Activated CD4-positive, CD25-positive, alpha-beta regulatory T cell treated with anti-CD3 and anti-CD28 coated beads, Interleukin-2, amount 50 U/mL, for 24 hours (primary cell): Measurements from ENCODE around the gene TFPI.
"Not testable (repeated sequence)": the region's sequence is repeated elsewhere in the genome, so short reads cannot be mapped to it uniquely, and the experiment has no call there.

ENCODE experiments used
- ATAC-seq, 2 donors: fragments of 150-1000 bp; cut with Tn5 transposase; one replicate each; pipeline ENCODE4 v1.10.0; 2021; ENCODE audit warnings: mild to moderate bottlenecking in 1 of 2, moderate library complexity in 1 of 2

Gene TFPI

DNA sequence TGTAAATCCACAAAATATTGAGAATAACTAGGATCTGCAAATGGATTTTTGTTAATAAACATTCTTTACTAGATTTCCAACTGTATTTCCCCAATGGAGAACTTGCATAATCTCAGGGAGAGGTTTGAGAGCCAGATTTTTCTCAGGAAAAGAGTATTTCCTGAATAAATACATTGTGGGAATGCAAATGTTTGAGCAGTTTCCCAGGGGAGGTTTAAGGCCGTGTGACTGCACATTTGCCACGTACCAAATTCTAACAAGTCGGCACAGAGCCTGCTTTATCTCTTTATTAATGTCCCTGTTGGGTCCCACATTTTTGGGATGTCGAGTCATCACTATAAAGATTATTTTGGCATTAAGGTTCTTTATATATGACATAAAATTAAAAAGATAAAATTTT, 27.0 kb downstream of the TFPI start:
- no peak for ATAC-seq

DNA sequence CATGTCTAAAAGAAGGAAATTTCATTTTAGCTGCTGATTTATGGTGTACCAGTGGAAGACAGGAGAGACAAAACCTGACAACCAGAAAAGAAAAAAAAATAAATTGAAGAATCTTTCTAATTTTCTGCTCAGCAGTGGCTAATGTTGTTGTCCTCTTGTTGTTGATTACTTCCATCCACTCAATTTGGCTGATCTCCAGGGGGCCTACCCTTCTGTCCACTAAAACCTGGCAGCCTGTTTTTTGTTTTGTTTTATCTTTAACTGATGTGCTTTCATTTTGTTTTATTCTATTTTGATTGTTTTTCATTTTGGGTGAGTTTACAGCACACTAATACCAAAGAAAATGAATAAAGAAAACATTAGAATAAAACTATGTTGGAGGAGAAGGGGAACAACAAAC, 27.4 kb downstream of the TFPI start:
- no peak for ATAC-seq

DNA sequence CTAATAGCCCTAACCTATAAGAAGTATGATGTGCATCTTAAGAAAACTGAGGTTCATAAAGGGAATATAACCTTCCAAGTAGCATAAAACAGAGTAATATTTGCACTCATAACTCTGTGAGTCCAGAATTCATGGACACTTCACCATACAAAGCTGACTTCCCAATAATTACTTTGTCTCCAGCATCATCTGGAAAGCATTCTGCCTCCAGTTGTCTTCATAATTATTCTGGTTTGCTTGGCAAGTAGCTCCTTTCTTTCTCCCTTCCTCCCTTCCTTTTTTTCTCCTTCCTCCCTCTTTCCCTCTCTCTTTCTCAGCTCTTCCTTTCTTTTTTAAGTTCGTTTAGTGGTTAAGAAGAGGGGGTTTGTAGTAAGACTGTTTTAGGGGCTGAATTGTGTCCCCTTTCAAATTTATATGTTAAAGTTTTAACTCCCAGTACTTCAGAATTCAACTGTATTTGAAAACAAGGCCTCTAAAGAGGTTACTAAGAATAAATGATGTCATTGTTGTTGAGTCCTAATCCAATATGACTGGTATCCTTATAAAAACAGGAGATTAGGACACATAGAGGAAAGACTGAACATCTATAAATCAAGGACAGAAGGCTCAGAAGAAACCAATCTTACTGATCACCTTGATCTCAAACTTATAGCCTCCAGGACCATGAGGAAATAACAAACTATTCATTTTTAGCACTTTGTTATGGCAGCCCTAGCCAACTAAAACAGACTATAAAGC, 28.9 kb downstream of the TFPI start:
- ATAC-seq = no peak

DNA sequence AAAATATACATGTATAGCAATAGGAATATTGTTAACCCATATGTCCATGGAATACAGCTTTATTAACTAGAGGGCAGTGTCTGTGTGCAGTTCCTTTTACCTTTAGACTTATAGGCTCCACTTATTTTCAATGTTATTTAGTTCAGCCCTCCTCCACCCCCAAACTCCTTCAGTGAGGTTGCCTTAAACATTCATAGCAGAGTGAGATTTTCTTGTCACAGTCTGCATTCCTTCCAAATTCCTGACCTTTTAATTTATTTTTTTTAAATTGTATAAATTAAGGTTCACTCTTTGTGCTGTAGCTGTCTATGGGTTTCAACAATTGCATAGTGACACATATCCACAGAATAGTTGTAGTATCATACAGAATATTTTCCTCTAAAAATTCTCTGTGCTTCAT, 30.9 kb downstream of the TFPI start:
- no peak for ATAC-seq

DNA sequence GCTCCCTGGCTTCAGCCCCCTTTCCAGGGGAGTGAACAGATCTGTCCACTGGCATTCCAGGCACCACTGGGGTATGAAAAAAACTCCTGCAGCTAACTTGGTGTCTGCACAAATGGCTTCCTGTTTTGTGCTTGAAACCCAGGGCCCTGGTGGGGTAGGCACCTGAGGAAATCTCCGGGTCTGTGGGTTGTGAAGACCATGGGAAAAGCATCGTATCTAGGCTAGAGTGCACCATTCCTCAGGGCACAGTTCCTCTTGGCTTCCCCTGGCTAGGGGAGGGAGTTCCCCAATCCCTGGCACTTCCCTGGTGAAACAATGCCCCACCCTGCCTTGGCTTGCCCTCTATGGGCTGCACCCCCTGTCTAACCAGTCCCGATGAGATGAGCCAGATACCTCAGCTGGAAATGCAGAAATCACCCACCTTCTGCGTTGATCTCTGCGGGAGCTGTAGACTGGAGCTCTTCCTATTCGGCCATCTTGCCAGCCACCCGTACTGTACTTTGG, 34.1 kb downstream of the TFPI start:
- no peak for ATAC-seq

DNA sequence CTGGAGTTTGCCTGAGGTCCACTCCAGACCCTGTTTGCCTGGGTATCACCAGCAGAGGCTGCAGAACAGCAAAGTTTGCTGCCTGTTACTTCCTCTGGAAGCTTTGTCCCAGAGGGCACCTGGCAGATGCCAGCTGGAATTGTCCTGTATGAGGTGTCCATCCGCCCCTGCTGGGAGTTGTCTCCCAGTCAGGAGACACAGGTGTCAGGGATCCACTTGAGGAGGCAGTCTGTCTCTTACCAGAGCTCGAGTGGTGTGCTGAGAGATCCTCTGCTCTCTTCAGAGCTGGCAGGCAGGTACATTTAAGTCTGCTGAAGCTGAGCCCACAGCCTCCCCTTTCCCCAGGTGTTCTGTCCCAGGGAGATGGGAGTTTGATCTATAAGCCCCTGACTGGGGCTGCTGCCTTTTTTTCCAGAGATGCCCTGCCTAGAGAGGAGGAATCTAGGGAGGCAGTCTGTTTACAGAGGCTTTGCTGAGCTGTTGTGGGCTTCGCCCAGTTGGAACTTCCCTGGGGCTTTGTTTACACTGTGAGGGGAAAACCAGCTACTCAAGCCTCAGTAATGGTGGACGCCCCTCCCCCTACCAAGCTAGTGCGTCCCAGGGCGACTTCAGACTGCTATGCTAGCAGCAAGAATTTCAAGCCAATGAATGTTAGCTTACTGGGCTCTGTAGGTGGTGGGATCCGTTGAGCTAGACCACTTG, 34.7 kb downstream of the TFPI start:
- ATAC-seq = no peak

DNA sequence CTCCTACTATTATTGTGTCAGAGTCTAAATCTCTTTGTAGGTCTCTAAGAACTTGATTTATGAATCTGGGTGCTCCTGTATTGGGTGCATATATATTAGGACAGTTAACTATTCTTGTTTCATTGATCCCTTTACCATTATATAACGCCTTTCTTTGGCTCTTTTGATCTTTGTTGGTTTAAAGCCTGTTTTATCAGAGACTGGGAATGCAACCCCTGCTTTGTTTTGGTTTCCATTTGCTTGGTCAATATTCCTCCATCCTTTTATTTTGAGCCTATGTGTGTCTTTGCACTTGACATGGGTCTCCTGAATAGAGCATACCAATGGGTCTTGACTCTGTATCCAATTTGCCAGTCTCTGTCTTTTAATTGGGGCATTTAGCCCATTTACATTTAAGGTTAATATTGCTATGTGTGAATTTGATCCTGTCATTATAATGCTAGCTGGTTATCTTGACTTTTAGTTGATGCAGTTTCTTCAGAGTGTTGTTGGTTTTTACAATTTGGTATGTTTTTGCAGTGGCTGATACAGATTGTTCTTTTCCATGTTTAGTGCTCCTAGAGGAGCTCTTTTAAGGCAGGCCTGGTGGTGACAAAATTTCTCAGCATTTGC, 36.4 kb downstream of the TFPI start:
- ATAC-seq = not testable (repeated sequence)

DNA sequence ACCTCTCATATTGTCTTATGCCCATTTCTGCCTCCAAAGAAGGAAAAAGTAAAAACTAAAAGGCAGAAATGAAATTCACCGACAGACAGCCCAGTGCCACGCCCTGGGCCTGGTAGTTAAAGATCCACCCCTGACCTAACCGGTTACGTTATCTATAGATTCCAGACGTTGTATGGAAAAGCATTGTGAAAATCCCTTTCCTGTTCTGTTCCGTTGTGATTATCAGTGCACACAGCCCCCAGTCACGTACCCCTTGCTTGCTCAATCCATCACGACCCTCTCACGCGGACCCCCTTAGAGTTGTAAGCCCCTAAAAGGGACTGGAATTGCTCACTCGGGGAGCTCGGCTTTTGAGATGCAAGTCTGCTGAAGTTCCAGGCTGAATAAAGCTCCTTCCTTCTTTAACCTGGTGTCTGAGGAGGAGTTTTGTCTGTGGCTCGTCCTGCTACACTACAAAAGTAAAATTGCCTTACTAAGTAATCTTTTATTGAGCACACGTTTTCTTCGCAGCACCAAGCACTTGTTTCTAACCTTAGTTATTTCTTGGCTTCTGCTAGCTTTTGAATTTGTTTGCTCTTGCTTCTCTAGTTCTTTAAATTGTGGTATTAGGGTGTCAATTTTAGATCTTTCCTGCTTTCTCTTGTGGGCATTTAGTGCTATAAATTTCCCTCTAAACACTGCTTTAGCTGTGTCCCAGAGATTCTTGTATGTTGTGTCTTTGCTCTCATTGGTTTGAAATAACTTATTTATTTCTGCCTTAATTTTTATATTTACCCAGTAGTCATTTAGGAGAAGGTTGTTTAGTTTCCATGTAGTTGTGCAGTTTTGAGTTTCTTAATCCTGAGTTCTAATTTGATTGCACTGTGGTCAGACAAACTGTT, 37.4 kb downstream of the TFPI start:
- ATAC-seq = not testable (repeated sequence)

DNA sequence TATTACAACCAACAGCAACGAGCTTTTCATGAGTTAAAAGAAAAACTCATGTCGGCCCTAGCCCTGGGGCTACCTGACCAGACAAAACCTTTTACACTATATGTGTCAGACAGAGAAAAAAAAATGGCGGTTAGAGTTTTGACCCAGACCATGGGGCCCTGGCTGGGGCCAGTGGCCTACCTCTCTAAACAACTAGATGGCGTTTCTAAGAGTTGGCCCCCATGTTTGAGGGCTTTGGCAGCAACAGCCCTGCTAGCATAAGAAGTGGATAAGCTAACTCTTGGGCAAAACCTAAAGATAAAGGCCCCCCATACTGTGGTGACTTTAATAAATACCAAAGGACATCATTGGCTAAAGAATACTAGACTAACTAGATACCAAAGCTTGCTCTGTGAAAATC, 39.3 kb downstream of the TFPI start:
- no peak for ATAC-seq

DNA sequence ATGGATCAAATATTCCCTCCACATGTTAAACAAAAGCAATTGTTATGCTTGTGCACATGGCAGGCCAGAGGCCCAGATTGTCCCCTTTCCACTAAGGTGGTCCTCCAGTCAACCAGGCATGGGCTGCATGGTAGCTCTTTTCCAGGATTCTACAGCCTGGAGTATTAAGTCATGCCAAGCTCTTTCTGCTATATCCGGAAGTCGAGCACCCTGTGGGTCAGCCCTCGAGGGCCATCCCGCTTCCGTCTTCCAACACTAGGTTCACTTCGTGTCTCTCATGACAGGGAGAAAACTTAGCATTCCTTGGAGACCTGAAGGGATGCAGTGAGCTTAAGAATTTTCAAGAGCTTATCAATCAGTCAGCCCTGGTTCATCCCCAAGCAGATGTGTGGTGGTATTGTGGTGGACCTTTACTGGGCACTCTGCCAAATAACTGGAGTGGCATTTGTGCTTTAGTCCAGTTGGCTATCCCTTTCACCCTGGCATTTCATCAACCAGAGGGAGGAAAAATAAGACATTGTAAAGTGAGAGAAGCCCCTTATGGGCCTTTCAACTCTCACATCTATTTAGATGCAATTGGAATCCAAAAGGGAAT, 39.9 kb downstream of the TFPI start:
- ATAC-seq = not testable (repeated sequence)

DNA sequence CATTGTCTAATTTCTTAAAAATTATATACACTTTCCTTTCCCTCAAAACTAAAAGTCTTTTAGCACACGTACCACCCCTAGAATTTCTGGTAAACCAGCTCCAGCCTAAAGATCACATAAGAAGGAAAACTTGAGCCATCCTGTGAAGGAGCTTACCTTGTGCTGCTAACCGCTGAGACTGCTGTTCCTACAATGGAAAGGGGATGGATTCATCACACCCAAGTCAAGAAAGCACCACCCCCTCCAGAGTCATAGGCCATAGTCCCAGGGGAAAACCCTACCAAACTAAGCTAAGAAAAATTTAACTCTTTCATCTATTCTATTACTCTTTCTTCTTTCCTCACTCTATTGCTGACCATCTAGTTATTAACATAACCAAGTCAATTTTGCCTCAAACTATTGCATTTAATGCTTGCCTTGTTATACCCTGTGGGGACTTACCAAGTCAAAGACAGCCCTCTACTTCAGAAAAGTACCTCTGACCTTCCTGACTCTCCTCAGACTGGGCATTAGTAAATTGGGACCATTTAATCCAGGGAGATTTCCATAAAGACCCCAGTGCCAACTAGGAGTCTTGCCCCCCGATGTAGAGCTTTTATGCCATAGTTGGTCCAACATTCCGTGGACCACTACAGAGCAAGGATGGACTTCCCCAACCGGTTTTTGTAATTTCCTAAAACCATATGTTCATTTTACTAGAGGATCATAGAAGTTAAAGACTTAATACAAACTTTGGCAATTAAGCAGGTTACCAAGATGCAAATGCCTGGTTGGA, 40.6 kb downstream of the TFPI start:
- not testable (repeated sequence) for ATAC-seq

DNA sequence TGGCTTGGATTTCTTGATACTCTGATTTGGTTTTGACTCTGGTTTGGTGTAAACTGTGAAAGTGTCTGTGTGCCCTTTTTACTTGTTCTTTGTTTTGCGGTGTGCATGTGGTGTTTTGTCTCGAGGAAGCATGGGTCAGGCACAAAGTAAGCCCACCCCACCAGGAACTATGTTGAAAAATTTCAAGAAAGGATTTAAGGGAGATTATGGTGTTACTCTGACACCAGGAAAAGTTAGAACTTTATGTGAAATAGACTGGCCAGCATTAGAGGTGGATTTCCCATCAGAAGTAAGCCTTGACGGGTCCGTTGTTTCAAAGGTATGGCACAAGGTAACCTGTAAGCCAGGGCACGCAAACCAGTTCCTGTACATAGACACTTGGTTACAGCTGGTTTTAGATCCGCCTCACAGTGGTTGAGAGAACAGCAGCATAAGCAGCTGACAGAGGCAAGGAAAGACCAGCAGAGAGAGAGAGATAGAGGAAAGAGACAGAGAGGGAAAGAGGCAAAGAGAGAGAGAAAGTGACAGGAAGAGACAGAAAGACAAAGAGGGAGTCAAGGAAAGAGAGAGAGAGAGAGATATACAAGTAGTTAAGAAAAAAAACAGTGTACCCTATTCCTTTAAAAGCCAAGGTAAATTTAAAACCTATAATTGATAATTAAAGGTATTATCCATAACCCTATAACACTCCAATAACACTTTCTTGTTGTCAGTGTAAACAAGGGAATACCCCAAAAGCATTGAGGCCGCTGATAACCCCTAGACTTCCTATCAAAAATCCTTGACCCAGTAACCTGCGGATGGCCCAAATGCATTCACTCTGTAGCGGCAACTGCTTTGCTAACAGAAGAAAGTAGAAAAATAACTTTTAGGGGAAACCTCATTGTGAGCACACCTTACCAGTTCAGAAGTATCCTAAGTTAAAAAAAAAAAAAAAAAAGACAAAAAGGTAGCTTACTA, 42.6 kb downstream of the TFPI start:
- ATAC-seq = no peak

DNA sequence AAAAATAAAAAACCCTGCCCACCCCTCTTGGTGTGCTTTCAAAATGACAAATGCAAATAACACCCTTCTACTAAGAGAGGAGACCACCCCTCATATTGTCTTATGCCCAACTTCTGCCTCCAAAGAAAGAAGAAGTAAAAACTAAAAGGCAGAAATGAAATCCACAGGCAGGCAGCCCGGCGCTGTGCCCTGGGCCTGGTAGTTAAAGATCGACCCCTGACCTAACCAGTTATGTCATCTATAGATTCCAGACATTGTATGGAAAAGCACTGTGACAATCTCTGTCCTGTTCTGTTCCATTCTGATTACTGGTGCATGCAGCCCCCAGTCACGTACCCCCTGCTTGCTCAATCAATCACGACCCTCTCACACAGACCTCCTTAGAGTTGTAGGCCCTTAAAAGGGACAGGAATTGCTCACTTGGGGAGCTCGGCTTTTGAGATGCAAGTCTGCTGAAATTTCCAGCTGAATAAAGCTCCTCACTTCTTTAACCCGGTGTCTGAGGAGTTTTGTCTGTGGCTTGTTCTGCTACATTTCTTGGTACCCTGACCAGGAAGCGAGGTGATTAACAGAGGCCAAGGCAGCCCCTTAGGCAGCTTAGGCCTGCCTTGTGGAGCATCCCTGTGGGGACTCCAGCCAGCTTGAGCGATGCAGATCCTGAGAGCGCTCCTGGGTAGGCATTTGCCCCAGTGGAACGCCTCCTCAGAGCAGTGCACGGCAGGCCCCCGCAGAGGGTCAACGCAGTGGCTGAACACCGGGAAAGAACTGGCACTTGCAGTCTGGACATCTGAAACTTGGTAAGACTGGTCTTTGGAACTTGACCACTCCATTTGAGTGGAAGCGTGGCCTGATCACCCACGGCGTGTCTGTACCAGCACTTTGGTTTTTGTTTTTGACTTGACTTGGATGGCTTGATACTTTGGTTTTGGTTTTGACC, 43.5 kb downstream of the TFPI start:
- ATAC-seq = not testable (repeated sequence)

DNA sequence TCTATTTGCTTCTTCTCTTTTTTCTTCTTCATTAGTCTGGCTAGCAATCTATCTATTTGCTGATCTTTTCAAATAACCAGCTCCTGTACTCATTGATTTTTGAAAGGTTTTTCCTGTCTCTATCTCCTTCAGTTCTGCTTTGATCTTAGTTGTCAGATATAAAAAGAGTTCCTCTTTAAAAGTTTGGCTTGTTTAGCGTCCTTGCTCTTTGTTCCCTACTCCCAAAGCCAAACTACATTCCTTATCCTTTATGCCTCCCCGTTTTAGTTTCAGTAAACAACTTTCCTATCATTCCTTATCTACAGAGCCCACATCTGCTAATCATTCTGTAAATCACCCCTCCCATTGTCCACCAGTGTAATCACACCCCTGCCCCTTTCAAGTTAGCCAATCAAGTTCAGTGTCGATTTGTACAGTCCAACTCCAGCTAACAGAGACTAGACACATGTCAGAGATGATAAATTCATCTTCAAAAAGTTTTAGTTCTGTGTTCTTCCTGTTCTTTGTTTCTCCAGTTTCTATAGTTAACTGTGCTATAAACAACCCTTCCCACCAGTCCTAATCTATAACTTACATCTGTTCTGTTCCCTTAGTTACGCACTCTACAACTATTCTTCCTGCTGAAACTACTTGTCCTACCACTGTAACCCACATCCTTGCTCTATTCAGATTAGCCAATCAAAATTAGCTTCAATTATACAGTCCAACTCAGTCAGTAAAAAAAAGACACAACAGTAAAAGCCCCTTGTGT, 44.4 kb downstream of the TFPI start:
- no peak for ATAC-seq

DNA sequence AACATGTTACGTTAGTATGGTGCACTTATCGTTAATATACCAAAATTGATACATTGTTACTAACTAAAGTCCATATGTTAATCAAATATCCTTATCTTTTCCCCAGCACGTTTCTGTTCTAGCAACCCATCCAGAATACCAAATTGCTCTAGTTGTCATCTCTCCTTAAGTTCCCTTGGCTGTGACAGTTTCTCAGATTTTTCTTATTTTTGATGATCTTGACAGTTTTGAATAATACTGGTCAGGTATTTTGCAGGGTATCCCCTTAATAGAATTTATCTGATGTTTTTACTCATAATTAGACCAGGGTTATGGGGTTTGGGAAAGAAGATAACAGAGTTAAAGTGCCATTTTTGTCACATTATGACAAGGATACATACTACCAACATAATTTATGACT, 47.8 kb downstream of the TFPI start:
- ATAC-seq = no peak

DNA sequence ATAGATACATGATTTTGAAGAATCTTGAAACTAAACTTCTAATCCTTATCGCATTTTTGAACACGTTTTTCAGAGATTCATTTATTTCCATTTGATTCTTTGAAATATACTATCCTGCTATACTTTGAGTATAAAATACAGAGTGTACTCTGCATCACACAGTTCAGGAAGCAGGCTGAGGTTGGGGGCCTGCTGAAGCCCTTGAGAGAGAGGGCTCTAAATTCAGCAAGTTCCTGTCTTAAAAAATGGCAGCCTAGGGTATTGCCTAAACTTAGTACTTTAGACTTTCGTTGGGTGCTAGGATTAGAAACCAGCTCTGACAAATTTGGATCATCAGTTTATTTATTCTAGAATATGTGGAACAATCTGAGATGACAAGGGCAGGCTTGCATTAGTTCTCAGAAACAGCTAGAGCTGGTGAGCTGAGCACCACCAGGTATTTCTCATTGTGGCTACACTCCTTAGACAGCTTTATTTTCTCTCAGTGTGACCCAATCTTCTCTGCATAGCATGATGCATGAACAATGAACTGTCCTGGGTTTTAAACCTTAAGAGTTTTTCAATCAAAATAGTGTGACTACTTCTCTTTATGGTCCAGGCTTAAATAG, 49.1 kb downstream of the TFPI start:
- ATAC-seq = no peak

DNA sequence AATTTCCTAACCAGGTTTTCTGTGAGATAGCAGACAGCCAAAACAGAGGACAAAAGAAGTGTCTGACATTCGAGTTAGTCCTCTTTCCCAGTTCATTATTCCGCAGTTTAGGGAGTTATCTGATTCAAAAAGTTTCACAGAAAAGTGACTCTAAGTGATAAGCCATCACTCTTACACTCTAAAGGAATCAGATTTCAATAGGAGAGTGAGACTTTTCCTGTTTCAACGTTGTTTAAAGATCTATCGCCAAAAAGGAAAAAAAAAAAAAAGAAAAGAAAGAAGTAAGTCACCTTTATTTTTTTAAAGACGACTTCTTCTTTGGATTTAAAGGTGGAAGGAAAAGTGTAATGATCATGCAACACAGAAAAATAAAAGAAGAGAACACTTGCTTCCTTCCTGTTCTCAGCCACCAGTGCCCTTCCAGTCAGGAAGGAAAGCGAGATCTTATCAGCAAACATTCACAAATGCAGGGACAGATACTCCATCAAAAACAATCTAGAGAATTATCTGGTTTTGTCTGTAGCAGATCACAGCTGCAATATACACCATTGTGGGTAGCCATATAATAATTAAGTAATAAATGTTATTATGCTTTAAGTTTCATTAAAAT, 49.8 kb downstream of the TFPI start:
- ATAC-seq = no peak

DNA sequence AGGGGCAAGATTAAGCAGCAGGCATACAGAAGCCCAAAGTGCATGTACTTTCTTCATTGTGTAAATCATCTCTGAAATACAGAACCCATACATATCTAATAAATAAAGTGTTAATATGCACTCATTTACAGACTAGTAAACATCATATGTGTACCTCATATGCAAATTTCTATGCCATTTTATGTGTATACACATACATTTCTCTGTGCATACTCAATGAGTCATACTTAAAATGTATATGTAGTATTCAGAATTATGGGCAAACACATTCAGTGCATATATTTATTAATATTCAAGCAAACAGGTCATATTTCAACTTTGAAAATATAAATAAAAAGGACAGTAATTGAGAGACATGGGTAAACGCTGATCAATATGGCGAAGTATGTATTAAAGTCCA, 50.5 kb downstream of the TFPI start:
- no peak for ATAC-seq
